HEK293 (cell line): ENCODE results near the gene TBC1D5.

Experiments
- ZNF121 ChIP-seq: fragments of 450-650 bp; formaldehyde crosslinking; IDR thresholded peaks from 2 replicates; pipeline ENCODE4 v1.5.1; 2016; ENCODE audit warnings: missing biosample characterization, missing genetic modification characterization
- ZNF132 ChIP-seq: fragments of 450-650 bp; formaldehyde crosslinking; IDR thresholded peaks from 2 replicates; pipeline ENCODE4 v1.5.1; 2017; ENCODE audit warnings: missing biosample characterization, missing genetic modification characterization, borderline replicate concordance
- ZNF670 ChIP-seq: fragments of 450-650 bp; formaldehyde crosslinking; IDR thresholded peaks from 2 replicates; pipeline ENCODE4 v1.5.1; 2016; ENCODE audit warnings: missing biosample characterization, missing genetic modification characterization, low read depth
- TF ChIP-seq, protein P1 (sequence below): fragments of 450-650 bp; formaldehyde crosslinking; IDR thresholded peaks from 2 replicates; pipeline ENCODE4 v1.5.1; 2016; ENCODE audit warnings: missing biosample characterization, missing genetic modification characterization
- TF ChIP-seq, protein P2 (sequence below): fragments of 450-650 bp; formaldehyde crosslinking; IDR thresholded peaks from 2 replicates; pipeline ENCODE4 v1.5.1; 2016; ENCODE audit warnings: missing biosample characterization, missing genetic modification characterization

DNA sequence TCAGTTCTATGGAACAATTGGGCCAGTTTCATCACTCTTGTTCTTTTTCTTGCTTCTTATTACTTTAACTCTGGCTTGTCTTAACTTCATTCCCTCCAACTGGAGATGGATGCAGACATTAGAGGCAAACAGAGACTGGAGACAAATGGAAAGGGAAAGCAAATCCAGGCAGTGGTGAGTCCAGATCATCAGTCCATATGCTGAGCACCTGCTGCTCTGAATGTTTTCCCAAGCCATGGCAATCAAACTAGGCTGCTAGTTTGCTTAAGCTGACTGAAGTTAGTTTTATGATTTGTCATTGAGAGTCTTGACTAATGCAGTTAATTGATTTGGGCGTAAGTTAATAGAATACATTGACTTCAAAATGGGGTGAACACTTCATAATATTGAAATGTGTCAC lies 41.0 kb upstream of the TBC1D5 start:
- TF ChIP-seq ZNF670 (tag by site-specific recombination): no peak
- TF ChIP-seq ZNF132 (tag by site-specific recombination): no peak
- TF ChIP-seq, protein P1, sequence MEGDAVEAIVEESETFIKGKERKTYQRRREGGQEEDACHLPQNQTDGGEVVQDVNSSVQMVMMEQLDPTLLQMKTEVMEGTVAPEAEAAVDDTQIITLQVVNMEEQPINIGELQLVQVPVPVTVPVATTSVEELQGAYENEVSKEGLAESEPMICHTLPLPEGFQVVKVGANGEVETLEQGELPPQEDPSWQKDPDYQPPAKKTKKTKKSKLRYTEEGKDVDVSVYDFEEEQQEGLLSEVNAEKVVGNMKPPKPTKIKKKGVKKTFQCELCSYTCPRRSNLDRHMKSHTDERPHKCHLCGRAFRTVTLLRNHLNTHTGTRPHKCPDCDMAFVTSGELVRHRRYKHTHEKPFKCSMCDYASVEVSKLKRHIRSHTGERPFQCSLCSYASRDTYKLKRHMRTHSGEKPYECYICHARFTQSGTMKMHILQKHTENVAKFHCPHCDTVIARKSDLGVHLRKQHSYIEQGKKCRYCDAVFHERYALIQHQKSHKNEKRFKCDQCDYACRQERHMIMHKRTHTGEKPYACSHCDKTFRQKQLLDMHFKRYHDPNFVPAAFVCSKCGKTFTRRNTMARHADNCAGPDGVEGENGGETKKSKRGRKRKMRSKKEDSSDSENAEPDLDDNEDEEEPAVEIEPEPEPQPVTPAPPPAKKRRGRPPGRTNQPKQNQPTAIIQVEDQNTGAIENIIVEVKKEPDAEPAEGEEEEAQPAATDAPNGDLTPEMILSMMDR (tag by site-specific recombination): no peak
- TF ChIP-seq, protein P2, sequence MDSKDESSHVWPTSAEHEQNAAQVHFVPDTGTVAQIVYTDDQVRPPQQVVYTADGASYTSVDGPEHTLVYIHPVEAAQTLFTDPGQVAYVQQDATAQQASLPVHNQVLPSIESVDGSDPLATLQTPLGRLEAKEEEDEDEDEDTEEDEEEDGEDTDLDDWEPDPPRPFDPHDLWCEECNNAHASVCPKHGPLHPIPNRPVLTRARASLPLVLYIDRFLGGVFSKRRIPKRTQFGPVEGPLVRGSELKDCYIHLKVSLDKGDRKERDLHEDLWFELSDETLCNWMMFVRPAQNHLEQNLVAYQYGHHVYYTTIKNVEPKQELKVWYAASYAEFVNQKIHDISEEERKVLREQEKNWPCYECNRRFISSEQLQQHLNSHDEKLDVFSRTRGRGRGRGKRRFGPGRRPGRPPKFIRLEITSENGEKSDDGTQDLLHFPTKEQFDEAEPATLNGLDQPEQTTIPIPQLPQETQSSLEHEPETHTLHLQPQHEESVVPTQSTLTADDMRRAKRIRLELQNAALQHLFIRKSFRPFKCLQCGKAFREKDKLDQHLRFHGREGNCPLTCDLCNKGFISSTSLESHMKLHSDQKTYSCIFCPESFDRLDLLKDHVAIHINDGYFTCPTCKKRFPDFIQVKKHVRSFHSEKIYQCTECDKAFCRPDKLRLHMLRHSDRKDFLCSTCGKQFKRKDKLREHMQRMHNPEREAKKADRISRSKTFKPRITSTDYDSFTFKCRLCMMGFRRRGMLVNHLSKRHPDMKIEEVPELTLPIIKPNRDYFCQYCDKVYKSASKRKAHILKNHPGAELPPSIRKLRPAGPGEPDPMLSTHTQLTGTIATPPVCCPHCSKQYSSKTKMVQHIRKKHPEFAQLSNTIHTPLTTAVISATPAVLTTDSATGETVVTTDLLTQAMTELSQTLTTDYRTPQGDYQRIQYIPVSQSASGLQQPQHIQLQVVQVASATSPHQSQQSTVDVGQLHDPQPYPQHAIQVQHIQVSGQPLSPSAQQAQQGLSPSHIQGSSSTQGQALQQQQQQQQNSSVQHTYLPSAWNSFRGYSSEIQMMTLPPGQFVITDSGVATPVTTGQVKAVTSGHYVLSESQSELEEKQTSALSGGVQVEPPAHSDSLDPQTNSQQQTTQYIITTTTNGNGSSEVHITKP (tag by site-specific recombination): no peak
- TF ChIP-seq ZNF121 (tag by site-specific recombination): no peak
